Measurements from ENCODE around the gene COL2A1.

The COL2A1 gene

DNA sequence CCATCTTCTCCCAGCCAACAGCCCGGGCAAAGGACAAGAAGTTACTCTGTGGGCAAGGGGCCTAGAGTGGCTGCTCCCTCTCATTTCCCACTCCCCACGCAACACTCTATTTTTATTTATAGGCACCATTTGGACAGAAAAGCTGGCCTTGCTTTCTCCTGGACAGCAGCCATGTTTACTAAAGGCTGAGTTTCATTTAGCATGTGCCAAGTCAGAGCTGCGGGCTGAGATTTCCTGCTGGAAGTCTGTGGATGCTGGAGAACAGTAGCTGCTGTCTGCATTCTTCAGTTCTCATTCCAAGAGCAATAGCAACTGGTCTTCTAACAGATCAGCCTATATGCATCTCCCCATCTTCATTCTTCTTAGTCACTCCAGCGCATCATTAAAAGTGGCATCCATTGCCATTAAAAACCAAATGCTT, 8.3 kb downstream of the COL2A1 start:
- peak in 3 of 10 donors; percentile 65 to 77 (median 70) for DNase-seq
- intact Hi-C loops (cut with DNase I), result no loop called here

DNA sequence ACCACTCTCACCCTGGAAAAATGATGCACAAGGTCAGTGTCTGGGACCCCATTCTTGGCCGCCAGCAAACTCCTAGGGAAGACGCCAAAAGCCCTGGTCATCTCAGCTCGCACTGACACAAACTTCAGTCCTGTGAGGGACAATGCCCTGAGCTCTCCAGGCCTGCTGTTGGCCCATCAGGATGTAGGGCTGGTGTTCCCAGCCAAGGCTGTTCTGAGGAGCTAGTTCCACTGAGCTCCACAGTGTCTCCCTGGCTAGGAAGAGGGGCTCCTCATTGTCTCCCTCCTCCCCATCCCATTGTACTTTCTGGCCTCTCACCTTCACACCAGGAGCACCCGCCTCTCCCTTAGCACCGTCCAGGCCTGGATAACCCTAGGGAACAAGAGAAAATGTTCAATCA, 10.8 kb downstream of the COL2A1 start:
- DNase-seq, result peak in 3 of 10 donors; percentile 33 to 63 (median 35)
- intact Hi-C loops (cut with DNase I), result no loop called here

DNA sequence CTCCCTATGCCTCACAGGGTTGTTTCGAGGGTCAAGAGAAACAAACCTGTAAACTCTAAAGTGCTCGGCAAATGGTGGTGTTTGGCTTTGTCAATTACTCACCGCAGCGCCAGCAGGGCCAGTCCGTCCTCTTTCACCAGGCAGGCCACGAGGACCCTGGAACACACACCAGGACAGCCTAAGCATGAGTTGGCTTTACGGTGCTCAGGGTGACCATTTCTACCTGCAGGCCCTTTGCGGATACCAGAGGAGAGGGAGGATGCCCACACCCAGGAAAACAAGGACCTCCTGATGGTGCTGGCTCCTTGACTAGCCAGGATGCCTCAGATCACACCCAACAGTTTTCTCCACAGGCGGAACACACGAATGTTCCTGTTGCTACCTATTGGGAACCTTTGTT, 11.5 kb downstream of the COL2A1 start:
- peak in 3 of 10 donors; percentile 21 to 66 (median 53) for DNase-seq
- intact Hi-C loops (cut with DNase I), result no loop called here

DNA sequence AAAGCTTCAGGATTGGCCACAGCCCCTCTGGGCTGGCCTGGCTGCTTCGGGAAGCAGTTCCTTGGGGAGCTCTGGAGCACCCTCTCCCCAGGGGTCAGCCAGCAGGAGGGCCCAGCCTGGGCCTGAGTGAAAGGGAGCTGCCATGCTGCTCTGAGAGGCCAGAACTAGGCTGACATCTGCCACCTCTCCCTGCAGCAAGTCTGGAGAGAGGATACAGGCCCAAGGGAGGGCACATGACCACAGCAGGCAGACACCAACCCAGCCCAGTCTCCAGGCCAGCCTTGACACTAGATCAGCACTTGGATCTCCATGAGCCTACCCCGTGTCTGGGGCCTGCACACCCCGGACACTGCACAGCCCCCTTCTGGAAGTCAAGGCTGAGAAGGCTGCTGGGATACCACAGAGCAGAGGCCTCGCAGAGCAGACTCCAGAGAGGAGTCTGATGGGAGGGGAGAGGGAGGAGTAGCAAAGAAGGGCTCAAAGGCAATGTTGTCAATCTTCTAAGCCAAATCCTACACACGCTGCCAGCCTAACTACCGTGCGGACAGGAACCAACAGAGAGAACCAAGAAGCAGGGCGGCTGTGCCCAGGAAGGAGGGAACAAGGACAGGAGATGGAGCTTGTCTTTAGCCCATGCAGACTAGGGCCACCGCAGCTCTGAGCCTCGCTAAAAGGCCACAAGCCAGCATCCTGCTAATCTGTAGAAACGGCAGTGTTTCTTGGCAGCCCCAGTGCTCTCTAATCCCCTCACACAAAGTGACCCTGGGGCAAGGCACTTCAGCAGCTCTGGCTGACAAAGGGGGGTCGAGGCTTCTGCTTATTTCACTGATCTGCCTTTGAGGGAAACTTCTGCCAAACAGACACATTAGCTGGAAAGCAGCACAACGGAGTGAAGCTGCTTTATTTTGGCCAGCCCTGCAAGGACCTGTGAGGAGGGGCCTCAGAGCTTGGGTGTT, 12.9 kb downstream of the COL2A1 start:
- intact Hi-C loops (cut with DNase I), result no loop called here
- DNase-seq, result peak in 2 of 10 donors; percentile 48 to 74

DNA sequence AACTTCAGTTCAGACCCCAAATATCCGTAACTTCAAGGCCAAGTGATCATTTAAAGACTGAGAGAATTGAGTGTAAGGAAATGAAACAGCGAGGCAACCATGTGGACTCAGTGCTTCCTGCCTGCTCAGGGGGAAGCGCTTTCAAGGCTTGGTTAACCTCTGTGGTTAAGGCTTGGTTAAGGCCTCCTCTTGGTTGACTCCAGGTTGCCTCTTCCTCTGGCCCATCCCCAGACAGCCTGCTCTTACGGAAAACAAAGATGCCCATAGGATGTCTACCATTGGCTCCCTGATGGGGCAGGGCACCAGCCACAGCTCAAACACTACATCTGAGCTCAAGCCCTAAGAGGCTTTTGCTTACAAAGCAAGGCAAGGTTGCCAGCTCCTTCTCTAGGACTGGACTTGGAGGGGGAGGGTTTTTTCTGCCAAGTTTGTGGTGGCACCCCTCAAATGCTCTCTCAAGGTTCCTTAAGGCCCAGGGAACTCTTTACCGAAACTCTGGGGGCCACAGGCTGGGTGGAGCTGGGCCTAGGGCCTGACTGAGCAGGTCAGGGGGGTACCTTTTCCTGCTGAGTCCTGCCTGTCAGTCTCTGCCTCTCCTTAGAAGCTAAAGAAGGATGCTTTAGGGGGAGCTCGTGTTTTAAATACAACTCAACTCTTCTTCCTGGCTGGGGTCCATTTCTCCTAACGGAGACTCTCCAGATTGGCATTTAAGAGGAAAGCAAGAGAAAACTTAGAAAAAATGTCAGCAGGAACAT, 13.7 kb downstream of the COL2A1 start:
- peak in 1 of 10 donors; percentile 30 for DNase-seq
- intact Hi-C loops (cut with DNase I), result no loop called here

DNA sequence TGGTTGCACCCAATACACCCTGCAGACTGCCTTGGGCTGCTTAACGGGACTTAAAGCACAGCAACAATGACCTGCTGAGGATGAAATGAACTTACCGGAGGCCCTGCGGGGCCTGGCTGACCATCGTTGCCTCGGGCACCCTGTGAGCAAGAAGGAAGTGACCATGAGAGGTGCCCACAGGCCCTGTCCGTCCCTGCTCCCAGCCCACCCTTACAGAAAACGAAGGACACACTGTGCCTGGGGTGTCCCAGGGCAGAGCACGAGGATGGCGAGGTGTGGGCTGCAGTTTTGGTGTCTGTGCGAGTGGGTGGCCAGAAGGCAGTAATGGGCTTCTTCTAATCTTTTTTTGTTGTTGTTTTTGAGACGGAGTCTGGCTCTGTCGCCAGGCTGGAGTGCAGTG, 14.6 kb downstream of the COL2A1 start:
- intact Hi-C loops (cut with DNase I), result no loop called here
- peak in 1 of 10 donors; percentile 43 for DNase-seq

DNA sequence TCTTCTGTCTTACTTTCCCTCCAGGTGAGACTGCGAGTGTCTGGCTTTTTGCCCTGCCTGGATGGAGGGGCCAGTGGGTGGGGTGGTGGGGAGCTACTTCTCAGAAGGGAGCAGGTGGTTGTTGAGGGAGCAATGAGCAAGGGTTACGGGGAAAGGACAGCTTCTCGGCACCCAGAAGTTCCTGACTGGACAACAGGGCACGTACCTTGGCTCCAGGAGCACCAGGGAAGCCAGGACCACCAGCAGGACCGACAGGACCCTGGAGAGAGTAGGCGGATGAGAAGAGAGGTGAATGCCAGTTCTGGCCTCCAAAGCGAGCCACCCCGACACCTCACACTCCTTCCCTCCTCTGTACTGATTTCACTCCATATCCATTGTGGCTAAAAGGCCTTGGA, 15.3 kb downstream of the COL2A1 start:
- no peak for DNase-seq
- intact Hi-C loops (cut with DNase I), result no loop called here

DNA sequence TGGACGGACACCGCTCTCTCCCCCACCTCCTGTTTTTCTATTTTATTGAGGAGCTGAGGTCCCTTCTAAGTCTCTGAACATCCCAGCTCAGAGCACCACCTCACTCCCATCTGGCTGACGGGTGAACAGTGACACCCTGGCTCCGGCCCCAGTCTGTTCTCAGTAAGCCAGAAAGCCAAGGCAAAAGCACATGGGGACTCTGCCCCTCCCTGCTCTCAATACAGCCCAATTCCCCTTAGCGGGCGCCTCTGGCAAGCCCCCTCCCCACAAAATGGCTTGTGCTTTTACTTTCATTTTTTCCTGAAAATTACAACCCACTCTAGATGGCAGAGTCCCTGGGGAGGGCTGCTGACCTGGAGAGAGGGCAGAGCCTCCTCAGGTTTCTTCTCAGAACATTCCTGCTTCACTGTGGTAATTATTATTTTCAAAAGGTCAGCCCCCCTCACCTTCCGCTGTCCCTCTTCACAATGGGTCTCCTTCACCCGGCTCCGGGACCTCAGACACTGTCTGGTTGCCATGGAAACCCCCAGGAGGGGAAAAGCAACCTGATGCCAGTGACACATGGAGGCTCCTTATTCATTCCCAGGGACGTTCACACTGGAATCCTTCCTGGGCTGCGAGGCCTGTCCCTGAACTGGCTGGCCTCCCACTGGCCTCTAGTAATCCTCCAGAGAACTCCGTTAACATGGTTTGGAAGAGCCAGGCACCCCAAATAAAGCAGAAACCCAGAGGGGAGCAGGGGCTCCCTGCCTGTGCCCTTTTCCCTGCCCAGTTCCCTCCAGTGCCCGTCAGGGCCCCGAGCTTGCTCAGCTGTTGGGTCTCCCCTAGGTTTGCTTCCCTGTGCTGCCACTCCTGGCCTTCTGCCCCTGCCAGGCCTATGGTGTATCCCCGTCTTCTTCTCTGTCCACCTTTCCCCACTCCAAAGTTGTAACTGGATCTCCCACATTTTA, 15.9 kb downstream of the COL2A1 start:
- intact Hi-C loops (cut with DNase I), result no loop called here
- DNase-seq, result peak in 1 of 10 donors; percentile 48

DNA sequence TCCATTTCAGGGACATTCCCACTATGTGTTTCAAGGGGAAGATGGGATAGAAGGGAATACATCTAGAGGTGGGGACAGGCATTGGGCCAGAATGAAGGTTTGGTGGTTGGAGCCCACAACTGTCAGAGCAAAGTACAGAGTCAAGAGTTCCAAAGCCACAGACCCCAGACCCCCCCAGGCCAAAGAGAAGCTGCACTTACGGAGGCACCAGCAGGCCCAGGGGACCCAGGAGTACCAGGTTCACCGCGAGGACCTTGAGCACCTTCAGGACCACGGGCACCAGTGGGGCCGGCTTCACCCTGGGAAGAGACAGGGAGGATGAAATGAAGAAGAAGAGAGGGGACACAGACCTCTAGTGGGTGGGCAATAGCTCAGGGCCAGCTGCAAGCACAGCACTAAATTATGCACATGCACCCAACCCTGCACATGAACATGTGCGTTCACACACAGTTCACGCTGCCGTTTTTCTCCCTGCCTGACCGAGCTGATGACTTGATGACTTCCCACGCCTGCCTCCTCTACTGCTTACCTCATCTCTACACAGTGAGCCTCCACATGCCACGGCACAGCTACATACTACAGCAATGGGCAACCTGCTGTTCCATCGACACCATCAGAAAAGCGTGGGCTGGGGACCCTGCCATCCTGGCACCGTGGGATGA, 16.7 kb downstream of the COL2A1 start:
- peak in 2 of 10 donors; percentile 57 to 84 for DNase-seq
- intact Hi-C loops (cut with DNase I), result no loop called here

DNA sequence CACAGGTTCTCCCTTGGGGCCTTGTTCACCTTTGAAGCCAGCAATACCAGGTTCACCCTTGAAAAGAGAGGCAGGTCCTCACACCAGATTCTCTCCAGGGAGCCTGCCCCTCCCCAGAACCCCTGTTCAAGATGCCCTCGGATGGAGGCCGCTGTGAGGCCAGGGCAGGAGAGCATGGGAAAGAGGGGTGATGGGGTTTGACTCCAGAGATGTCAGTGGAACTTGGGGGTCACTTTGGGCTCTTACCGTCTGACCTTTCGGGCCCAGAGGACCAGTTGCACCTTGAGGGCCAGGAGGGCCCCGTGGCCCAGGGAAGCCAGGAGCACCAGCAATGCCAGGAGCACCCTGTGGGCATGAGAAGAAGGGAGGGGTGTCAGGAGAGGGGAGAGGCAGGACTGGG, 17.4 kb downstream of the COL2A1 start:
- intact Hi-C loops (cut with DNase I), result no loop called here
- peak in 2 of 10 donors; percentile 11 to 45 for DNase-seq

DNA sequence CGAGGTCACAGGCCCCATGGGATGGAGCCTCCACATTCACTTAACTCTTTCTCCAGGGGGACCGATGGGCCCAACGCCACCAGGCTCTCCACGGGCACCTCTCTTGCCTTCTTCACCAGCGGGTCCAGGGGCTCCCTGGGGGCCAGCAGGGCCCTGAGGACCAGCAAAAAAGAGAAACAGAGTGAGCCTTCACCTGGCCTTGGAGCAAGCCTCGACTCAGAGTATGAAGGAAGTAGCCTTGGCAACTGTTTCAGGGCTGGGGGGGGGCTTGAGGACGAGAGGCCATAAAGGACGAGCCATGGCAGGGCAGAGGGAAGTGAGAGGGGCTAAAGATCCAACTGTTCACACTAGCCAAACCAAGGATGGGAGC, 18.0 kb downstream of the COL2A1 start:
- intact Hi-C loops (cut with DNase I), result no loop called here
- DNase-seq, result no peak

DNA sequence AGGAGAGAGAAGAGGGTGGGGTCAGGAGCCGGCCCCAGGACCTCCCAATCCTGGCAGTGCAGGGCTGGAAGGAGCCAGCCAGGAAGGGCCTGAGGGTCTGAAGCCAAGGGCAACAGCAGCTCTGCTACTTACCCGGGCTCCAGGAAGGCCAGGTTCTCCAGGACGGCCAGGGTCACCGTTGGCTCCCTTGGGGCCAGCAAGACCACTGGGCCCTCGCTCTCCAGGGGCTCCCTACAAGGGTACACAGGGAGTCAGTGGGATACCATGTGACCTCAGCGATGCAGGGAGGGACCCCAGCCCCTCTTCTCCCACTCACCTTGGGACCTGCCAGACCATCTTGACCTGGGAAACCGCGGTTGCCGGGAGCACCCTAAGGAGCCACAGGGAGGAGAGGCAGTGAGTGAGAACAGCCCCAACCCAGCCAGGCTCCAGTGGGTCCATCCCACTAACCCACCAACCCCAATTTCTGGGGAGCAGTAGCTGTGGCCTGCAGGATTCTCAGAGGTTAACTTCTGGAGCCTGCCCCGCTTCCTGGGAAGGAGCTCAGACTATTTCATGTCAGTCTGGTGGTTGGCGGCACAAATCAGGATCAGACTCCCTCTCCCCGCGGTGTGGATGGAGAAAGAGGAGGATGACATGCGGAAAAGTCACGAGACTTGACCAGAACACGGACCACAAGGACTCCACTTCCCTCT, 18.5 kb downstream of the COL2A1 start:
- intact Hi-C loops (cut with DNase I), result no loop called here
- peak in 1 of 10 donors; percentile 78 for DNase-seq

DNA sequence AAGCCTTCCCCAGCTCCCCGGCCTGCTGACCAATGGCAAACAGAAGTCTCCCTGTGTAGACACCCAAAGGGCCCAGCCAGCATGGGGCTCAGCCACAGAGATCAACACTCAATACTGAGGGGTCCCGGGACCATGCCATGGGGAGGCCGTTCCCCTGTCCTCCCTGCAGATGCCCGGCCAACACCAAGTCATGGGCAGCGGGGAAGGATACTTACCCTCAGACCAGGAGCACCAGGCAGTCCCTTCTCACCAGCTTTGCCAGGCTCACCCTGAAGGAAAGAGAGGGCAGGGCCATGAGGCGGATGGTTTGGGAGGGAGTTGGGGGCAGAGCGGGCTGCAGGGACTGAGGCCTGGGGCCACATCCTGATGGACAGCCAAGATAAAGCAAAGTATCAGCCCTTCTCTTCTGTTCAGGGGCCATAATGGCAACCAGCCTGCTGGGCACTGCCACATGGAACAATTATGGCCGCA, 19.9 kb downstream of the COL2A1 start:
- DNase-seq, result peak in 1 of 10 donors; percentile 48

DNA sequence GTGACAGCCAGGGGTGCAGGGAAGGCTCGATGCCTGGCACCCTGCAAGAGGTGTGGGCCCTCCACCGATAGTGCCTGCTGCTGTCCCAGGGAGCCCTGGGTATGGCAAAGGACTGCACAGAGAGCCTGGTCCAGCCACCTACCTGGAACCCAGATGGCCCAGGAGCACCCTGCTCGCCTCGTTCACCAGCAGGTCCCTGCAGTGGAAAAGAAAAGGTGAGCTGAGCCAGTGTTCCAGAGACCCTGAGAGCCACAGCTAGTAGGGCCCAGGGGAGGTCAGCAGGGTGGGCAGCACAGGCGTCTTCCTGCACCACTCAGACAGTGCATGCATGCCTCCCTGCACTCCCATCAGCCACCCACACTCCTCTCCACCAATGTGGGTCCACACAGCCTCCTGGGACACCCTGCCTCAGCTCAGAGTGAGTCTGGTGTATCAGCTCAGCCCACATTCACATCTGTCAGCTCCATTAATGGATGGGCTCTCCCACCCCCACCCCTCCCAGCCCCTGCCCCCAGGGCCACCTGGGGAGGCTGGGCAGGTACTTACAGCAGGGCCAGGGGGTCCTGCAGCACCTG, 20.6 kb downstream of the COL2A1 start:
- intact Hi-C loops (cut with DNase I), result no loop called here
- DNase-seq, result no peak

More for the DNA sequence above, 19.9 kb downstream of the COL2A1 start:
- intact Hi-C loops (cut with DNase I), result no loop called here

DNA sequence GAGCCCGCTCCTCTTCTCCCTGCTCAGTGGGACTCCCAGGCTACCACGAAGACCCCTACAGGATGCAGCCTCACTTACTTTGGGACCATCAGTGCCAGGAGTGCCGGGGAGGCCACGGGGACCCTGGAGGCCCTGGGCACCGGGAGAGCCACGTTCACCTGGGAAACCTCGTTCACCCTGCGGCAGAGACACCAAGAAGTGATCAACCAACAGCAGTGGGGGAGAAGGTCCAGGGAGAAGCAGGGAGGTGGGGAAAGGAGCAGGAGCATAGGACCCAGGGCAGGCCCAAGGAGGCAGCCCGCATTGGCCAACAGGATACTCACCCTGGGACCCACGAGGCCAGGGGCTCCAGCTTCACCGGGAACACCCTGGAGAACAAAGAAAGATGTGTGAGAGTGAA, 21.5 kb downstream of the COL2A1 start:
- no peak for DNase-seq
- intact Hi-C loops (cut with DNase I), result no loop called here

DNA sequence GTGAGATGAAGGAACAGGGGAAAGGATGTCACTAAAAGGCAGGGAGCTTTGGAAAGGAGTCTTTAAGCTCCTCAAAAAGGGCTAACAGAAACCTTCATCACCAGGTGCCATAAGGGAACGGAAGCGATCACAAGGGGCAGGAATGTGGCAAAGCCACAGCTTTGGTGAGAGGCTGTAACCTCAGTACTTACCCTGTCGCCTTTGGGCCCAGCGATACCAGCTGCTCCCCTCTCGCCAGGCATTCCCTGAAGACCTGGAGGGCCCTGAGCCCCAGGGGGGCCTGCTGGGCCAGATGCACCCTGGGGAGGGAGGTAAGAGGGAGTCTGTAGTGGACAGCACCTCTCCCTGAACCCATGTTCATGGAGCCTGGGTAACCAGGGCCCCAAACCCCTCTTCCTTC, 22.0 kb downstream of the COL2A1 start:
- no peak for DNase-seq
- intact Hi-C loops (cut with DNase I), result no loop called here

DNA sequence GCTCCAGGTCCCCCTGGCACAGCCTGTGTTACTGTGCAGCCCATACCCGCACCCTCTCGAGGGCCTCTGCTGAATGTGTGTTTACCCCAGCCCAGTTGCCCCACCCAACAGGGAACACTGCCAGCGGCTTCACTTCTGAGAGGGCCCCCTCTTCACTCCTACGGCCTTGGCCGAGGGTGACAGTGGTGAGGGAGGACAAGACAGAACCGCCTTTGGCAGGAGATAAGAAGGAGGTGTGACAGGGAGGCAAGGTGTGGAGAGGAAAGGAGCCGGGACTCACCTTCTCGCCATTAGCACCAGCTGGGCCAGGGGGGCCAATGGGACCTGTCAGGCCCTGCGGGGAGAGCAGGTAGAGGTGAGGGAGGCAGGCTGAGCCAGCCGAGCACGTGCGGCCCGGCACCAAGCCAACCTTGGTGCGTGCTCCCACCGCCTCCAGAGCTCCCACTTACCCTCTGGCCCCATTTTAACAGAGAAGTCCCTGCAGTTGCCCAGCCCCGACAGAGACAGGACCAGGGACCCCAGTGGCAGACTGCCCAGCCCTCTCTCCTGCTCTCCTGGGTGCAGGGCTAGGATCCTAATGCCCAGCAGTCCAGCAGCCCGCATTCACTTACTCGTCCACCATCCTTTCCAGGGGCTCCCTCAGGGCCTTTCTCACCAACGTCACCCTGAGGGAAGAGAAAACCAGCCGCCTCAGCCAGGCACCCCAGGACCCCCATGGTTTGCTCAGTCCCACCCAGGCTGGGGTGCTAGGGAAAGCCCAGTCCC, 22.6 kb downstream of the COL2A1 start:
- intact Hi-C loops (cut with DNase I), result no loop called here
- DNase-seq, result no peak

All from posterior cingulate gyrus (tissue), 11 donors.